GM12878 (cell line): ENCODE measurements around the gene OR51D1. TPM values are rescaled to one million over a fixed set of nuclear protein-coding genes. Genes with fewer than 3 reads are reported as not detected.

Experiments
- ATAC-seq: fragments of 200-7000 bp; cut with Tn5 transposase; 3 replicates; pipeline ENCODE4 v1.9.1; 2020; ENCODE audit warnings: mild to moderate bottlenecking, moderate library complexity
- BruUV-seq: library from RNA; stranded (reverse); fragments of 400-500 nt; replicated peaks from 2 replicates; lab custom pipeline; 2021; lab: Mats Ljungman, UMichigan
- CTCF ChIA-PET: fragments of 300-600 bp; sonication (Branson Sonifier 250); formaldehyde crosslinking; extraction: SDS; loops from one replicate; lab custom pipeline; 2021; ENCODE audit warnings: inconsistent platforms; lab: Yijun Ruan, JAX
- POLR2A ChIA-PET: fragments of 350-600 bp; formaldehyde crosslinking; extraction: SDS; loops from one replicate; lab custom pipeline; 2021; ENCODE audit warnings: inconsistent platforms; lab: Charles Lee
- RAD21 ChIA-PET: fragments of 300-600 bp; sonication (Branson Sonifier 250); formaldehyde crosslinking; loops from one replicate; lab custom pipeline; 2023; ENCODE audit warnings: antibody characterized with exemption; ENCODE audit not compliant: unreplicated experiment; lab: Charles Lee
- SMC1A ChIA-PET: fragments of 300-600 bp; sonication (Branson Sonifier 250); formaldehyde crosslinking; loops from one replicate; lab custom pipeline; 2023; ENCODE audit not compliant: unreplicated experiment, uncharacterized antibody; lab: Charles Lee
- DNase-seq: peaks from one replicate; pipeline ENCODE4 v3.0.0-alpha.2; 2011; ENCODE audit warnings: low read depth, low spot score
- FAIRE-seq: peaks from 3 replicates; lab custom pipeline; 2011; peaks lifted over from hg19 to GRCh38; lab: Jason Lieb, UNC
- H2AFZ ChIP-seq: 2 replicates; pipeline ENCODE4 v1.6.0; 2011; ENCODE audit warnings: low read depth, low read length, control low read depth; ENCODE audit not compliant: control insufficient read depth
- H3K27ac ChIP-seq: 2 replicates; pipeline ENCODE4 v1.5.1; 2011; ENCODE audit warnings: control low read depth; ENCODE audit not compliant: control insufficient read depth, insufficient read depth
- H3K27me3 ChIP-seq, 2 experiments: replicated peaks in 1 of 2; 2 replicates each; pipeline versions ENCODE4 v1.6.0 to v1.6.1; 2011; ENCODE audit warnings: low read length in 1 of 2; ENCODE audit not compliant: control insufficient read depth in 2 of 2, insufficient read depth in 2 of 2
- H3K36me3 ChIP-seq, 2 experiments: 2 replicates each; pipeline ENCODE4 v1.5.1; 2011; ENCODE audit warnings: low read length in 1 of 2; ENCODE audit not compliant: control insufficient read depth in 2 of 2, insufficient read depth in 2 of 2
- H3K4me1 ChIP-seq: 2 replicates; pipeline ENCODE4 v1.6.1; 2011; ENCODE audit warnings: mild to moderate bottlenecking, low read length, moderate library complexity, mixed read lengths; ENCODE audit not compliant: control insufficient read depth, insufficient read depth
- H3K4me2 ChIP-seq: 2 replicates; pipeline ENCODE4 v1.6.0; 2011; ENCODE audit warnings: control low read depth; ENCODE audit not compliant: control insufficient read depth, insufficient read depth
- H3K4me3 ChIP-seq: fragments of 200-600 bp; sonication (generic); 2 replicates; pipeline ENCODE4 v1.5.1; 2016
- H3K79me2 ChIP-seq: 2 replicates; pipeline ENCODE4 v1.6.0; 2011; ENCODE audit warnings: low read length; ENCODE audit not compliant: control insufficient read depth, insufficient read depth
- H3K9ac ChIP-seq: 2 replicates; pipeline ENCODE4 v1.8.0; 2011; ENCODE audit warnings: low read length, control low read depth, mixed read lengths; ENCODE audit not compliant: control insufficient read depth, insufficient read depth
- H3K9me3 ChIP-seq: replicated peaks from 3 replicates; pipeline ENCODE4 v1.5.1; 2011; ENCODE audit warnings: mild to moderate bottlenecking, low read length; ENCODE audit not compliant: control insufficient read depth, insufficient read depth
- H4K20me1 ChIP-seq: 2 replicates; pipeline ENCODE4 v1.6.0; 2011; ENCODE audit not compliant: control insufficient read depth, insufficient read depth
- CBX5 ChIP-seq: sonication (generic); IDR thresholded peaks from 2 replicates; pipeline ENCODE4 v1.6.1; 2016; ENCODE audit warnings: low read depth, moderate library complexity, mild to moderate bottlenecking, inconsistent platforms
- EP300 ChIP-seq, 2 experiments: fragments of 150-350 bp in 1 of 2; IDR thresholded peaks; 2 replicates each; pipeline ENCODE4 v1.6.1; 2011 to 2012; ENCODE audit warnings: low read depth in 2 of 2, low read length in 2 of 2, borderline replicate concordance in 1 of 2, improper control_type of control experiment in 1 of 2, inconsistent platforms in 1 of 2; ENCODE audit not compliant: control insufficient read depth in 1 of 2
- ETV6 ChIP-seq, 2 experiments: fragments of 450-650 bp in 1 of 2; IDR thresholded peaks in 1 of 2; conservative IDR thresholded peaks in 1 of 2; 2 replicates each; pipeline ENCODE4 v1.6.1; 2014; ENCODE audit warnings: antibody characterized with exemption in 1 of 2, borderline replicate concordance in 1 of 2, low read depth in 1 of 2, mild to moderate bottlenecking in 1 of 2, moderate library complexity in 1 of 2
- HDAC2 ChIP-seq: fragments of 200-600 bp; sonication (generic); IDR thresholded peaks from 2 replicates; pipeline ENCODE4 v1.6.1; 2017
- KDM1A ChIP-seq: fragments of 200-600 bp; sonication (generic); IDR thresholded peaks from 2 replicates; pipeline ENCODE4 v1.6.1; 2016; ENCODE audit warnings: borderline replicate concordance
- MEF2A ChIP-seq: IDR thresholded peaks from 2 replicates; pipeline ENCODE4 v1.6.1; 2011; ENCODE audit warnings: low read depth, mild to moderate bottlenecking, low read length, moderate library complexity; ENCODE audit not compliant: insufficient read depth
- MXI1 ChIP-seq: fragments of 150-350 bp; IDR thresholded peaks from 2 replicates; pipeline ENCODE4 v1.6.1; 2011; ENCODE audit warnings: low read depth, mild to moderate bottlenecking, inconsistent platforms, low read length, improper control_type of control experiment
- NFIC ChIP-seq: IDR thresholded peaks from 2 replicates; pipeline ENCODE4 v1.6.1; 2012; ENCODE audit warnings: low read depth, mild to moderate bottlenecking, inconsistent platforms, low read length, moderate library complexity
- NFXL1 ChIP-seq: fragments of 450-650 bp; IDR thresholded peaks from 2 replicates; pipeline ENCODE4 v1.6.1; 2017; ENCODE audit warnings: antibody characterized with exemption, mild to moderate bottlenecking, borderline replicate concordance
- NR2C1 ChIP-seq: fragments of 450-650 bp; IDR thresholded peaks from 2 replicates; pipeline ENCODE4 v1.6.1; 2017; ENCODE audit warnings: antibody characterized with exemption, mild to moderate bottlenecking, moderate library complexity
- RBBP5 ChIP-seq: fragments of 200-600 bp; sonication (generic); conservative IDR thresholded peaks from 2 replicates; pipeline ENCODE4 v1.6.1; 2016
- SREBF2 ChIP-seq: IDR thresholded peaks from 2 replicates; pipeline ENCODE4 v1.6.1; 2012; ENCODE audit warnings: mild to moderate bottlenecking, low read length
- TAF1 ChIP-seq: IDR thresholded peaks from 2 replicates; pipeline ENCODE4 v1.6.1; 2011; ENCODE audit warnings: mild to moderate bottlenecking, low read depth, low read length, borderline replicate concordance
- TARDBP ChIP-seq: IDR thresholded peaks from 2 replicates; pipeline ENCODE4 v1.6.1; 2016; ENCODE audit warnings: borderline replicate concordance
- TCF3 ChIP-seq: IDR thresholded peaks from 2 replicates; pipeline ENCODE4 v1.6.1; 2012; ENCODE audit warnings: low read depth, mild to moderate bottlenecking, low read length, borderline replicate concordance; ENCODE audit not compliant: insufficient read depth
- ZNF207 ChIP-seq: fragments of 450-650 bp; IDR thresholded peaks from 2 replicates; pipeline ENCODE4 v1.6.1; 2014; ENCODE audit warnings: antibody characterized with exemption, mild to moderate bottlenecking, borderline replicate concordance
- ZNF274 ChIP-seq: IDR thresholded peaks from one replicate; pipeline ENCODE4 v1.8.0; 2011; ENCODE audit not compliant: insufficient read length, insufficient read depth
- WGBS: methylation state at CpG from one replicate; pipeline ENCODE4 v1.1.6; 2016; ENCODE audit warnings: low lambda C conversion rate; ENCODE audit not compliant: insufficient replicate concordance, insufficient coverage; ENCODE audit errors: missing lambda C conversion rate; 5-methylcytosine and 5-hydroxymethylcytosine counted together
- in situ Hi-C: fragments of 300-500 bp; cut with MboI; formaldehyde crosslinking; loops from 9 replicates; pipeline ENCODE4 v1.14.3; 2018; ENCODE audit warnings: mixed read lengths
- intact Hi-C: fragments of 100-400 bp; cut with micrococcal nuclease; formaldehyde crosslinking; loops from one replicate; pipeline ENCODE4 v1.14.2; 2022; ENCODE audit not compliant: unreplicated experiment
- polyA plus RNA-seq, 11 experiments: library from polyadenylated mRNA; depleted of rRNA in 4 of 11; unstranded in 6 of 11; stranded (reverse) in 5 of 11; fragments of >200 nt; fragmentation: Nextera tagmentation in 4 of 11; fragmentation: Illumina TruSeq in 1 of 11; extraction: Ambion mirVana in 4 of 11; extraction: Trizol in 1 of 11; gene quantifications; 1 replicate in 1 of 11; 2 replicates in 10 of 11; pipeline versions ENCODE4 v1.2.1 to v1.2.3, GENCODE V29; 2011 to 2016; ENCODE audit warnings: inconsistent platforms in 2 of 11, missing spikeins in 2 of 11, low read depth in 1 of 11
- total RNA-seq, 4 experiments: library from RNA; depleted of rRNA in 3 of 4; stranded (reverse); fragments of >200 nt in 3 of 4; fragmentation: Illumina TruSeq in 1 of 4; extraction: Trizol in 1 of 4; gene quantifications; 2 replicates each; pipeline versions ENCODE4 v1.2.1 to v1.2.3, GENCODE V29; 2013 to 2021
- TF ChIP-seq, protein P1 (sequence below): IDR thresholded peaks from 2 replicates; pipeline ENCODE4 v1.6.1; 2012; ENCODE audit warnings: low read depth, low read length, improper control_type of control experiment
- TF ChIP-seq, protein P2 (sequence below): IDR thresholded peaks from 2 replicates; pipeline ENCODE4 v1.6.1; 2011; ENCODE audit warnings: borderline replicate concordance, low read depth, mild to moderate bottlenecking, moderate library complexity, low read length; ENCODE audit not compliant: insufficient read depth, poor library complexity, severe bottlenecking

Gene OR51D1
- total and polyA plus RNA-seq, 10 of the 15 experiments (the other 5 are each of a cell fraction or from before 2014, with no cell fraction given): 0.06 TPM; not detected in 9

DNA sequence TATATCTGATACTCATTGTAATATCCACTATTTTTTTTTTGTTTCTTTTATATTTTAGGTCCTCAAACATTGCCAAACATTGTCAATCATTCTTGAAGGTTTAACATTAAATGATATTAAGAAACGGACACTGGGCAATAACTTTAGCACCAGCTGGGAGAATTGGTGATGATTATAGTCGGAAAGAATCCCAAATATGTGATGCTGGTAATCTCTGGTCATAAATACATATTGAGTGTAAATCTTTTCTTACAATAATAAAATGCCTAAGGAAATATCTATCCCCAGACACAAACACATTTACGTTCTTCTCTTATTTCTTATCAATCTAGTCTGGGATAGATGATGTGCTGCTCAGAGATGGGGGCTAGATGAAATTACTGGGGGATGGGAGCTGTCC is 35.2 kb downstream of the OR51D1 start:
- CTCF ChIA-PET: no interaction called here
- H4K20me1 ChIP-seq: no peaks in the 10 kb centered on the region
- 19% methylated on average over 3 of the region's 3 CpGs for WGBS
- no peak overlapping the region for H3K4me3 ChIP-seq
- intact Hi-C loops (no loop called here), in situ Hi-C loops (no loop called here)
- H3K4me2 ChIP-seq: no peak overlapping the region
- RAD21 ChIA-PET: no interaction called here
- no peak overlapping the region for H3K27ac ChIP-seq
- BruUV-seq: no TSS peak
- FAIRE-seq (no peak), DNase-seq (no peak), ATAC-seq (no peak)
- no peaks in the 10 kb centered on the region for H3K36me3 ChIP-seq
- TF ChIP-seq MXI1: no peak
- TF ChIP-seq TARDBP: no peak
- TF ChIP-seq HDAC2: no peak
- no peak for TF ChIP-seq TCF3
- TF ChIP-seq TAF1: no peak
- TF ChIP-seq NR2C1: no peak
- TF ChIP-seq CBX5: no peak
- no peak for TF ChIP-seq RBBP5
- TF ChIP-seq MEF2A: no peak
- no peaks in the 10 kb centered on the region for H3K9me3 ChIP-seq
- SMC1A ChIA-PET: no interaction called here
- POLR2A ChIA-PET: no interaction called here
- no peaks in the 10 kb centered on the region for H3K79me2 ChIP-seq
- no peak overlapping the region for H3K9ac ChIP-seq
- no peaks in the 10 kb centered on the region for H3K4me1 ChIP-seq
- H2AFZ ChIP-seq: no peak overlapping the region
- no peaks in the 10 kb centered on the region for H3K27me3 ChIP-seq

DNA sequence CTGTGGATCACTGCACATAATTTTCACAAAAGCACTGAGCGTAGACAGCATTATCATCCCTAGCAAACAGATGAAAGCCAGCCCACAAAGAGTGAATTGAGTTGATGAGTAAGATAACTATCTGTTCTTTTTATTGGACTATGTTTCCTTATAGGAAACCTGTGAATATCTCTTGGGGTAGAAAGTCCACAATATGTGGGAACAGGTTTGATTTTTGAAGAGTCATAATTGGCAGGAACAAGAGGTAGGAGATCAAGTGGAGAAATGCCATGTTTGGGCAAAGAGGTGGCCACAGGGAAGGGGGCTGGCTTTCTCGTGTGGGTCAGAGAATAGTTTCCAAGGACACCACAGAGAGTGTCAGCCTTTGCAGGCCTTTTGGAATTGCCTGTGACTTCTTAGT is 36.5 kb downstream of the OR51D1 start:
- RAD21 ChIA-PET: no interaction called here
- 38% methylated on average over 2 of the region's 2 CpGs for WGBS
- no peaks in the 10 kb centered on the region for H3K9me3 ChIP-seq
- no peak for DNase-seq
- no peak overlapping the region for H2AFZ ChIP-seq
- H3K9ac ChIP-seq: no peak overlapping the region
- ATAC-seq: no peak
- no peaks in the 10 kb centered on the region for H3K79me2 ChIP-seq
- H3K4me2 ChIP-seq: no peak overlapping the region
- H3K27me3 ChIP-seq: no peaks in the 10 kb centered on the region
- H4K20me1 ChIP-seq: no peaks in the 10 kb centered on the region
- CTCF ChIA-PET: no interaction called here
- intact Hi-C loops: no loop called here
- SMC1A ChIA-PET: no interaction called here
- no peaks in the 10 kb centered on the region for H3K36me3 ChIP-seq
- POLR2A ChIA-PET: no interaction called here
- no peaks in the 10 kb centered on the region for H3K4me1 ChIP-seq
- FAIRE-seq: no peak
- no TSS peak for BruUV-seq
- in situ Hi-C loops: no loop called here
- no peak overlapping the region for H3K4me3 ChIP-seq
- no peak overlapping the region for H3K27ac ChIP-seq
- TF ChIP-seq NFIC (no peak), ZNF274 (no peak), EP300 (IDR thresholded peaks at IDR 0.05; ENCODE audit: borderline replicate concordance in 1 of 2, control insufficient read depth in 1 of 2, low read depth in 2 of 2, low read length in 2 of 2) (no peak), ZNF207 (no peak), KDM1A (no peak), SREBF2 (no peak), ETV6 (conservative IDR thresholded peaks at IDR 0.05 in 1 of 2, IDR thresholded peaks at IDR 0.05 in 1 of 2; ENCODE audit: borderline replicate concordance in 1 of 2, low read depth in 1 of 2) (no peak), NFXL1 (no peak)
- TF ChIP-seq, protein P1, sequence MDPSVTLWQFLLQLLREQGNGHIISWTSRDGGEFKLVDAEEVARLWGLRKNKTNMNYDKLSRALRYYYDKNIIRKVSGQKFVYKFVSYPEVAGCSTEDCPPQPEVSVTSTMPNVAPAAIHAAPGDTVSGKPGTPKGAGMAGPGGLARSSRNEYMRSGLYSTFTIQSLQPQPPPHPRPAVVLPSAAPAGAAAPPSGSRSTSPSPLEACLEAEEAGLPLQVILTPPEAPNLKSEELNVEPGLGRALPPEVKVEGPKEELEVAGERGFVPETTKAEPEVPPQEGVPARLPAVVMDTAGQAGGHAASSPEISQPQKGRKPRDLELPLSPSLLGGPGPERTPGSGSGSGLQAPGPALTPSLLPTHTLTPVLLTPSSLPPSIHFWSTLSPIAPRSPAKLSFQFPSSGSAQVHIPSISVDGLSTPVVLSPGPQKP: no peak
- TF ChIP-seq, protein P2, sequence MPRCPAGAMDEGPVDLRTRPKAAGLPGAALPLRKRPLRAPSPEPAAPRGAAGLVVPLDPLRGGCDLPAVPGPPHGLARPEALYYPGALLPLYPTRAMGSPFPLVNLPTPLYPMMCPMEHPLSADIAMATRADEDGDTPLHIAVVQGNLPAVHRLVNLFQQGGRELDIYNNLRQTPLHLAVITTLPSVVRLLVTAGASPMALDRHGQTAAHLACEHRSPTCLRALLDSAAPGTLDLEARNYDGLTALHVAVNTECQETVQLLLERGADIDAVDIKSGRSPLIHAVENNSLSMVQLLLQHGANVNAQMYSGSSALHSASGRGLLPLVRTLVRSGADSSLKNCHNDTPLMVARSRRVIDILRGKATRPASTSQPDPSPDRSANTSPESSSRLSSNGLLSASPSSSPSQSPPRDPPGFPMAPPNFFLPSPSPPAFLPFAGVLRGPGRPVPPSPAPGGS: no peak
